GM13976 (cell line): ENCODE measurements around the gene NOS1AP.

Experiments
- DNase-seq: peaks from one replicate; pipeline ENCODE4 v3.0.0; 2012; ENCODE audit warnings: low spot score
- CTCF ChIP-seq: IDR thresholded peaks from 2 replicates; pipeline ENCODE4 v1.5.1; 2012; ENCODE audit warnings: borderline replicate concordance, mild to moderate bottlenecking; ENCODE audit not compliant: insufficient read depth; ENCODE audit errors: extremely low read depth, missing control alignments, control extremely low read depth
- in situ Hi-C: fragments of 300-500 bp; cut with MboI; formaldehyde crosslinking; loops from one replicate; pipeline ENCODE4 v1.12.0; 2022; ENCODE audit warnings: low sequenced_read_pairs, mixed read lengths, inconsistent platforms; ENCODE audit not compliant: unreplicated experiment

Gene NOS1AP

GRCh38 chr1:162397943-162398560 lies 328.6 kb downstream of the NOS1AP start:
- TF ChIP-seq CTCF = no peak
- in situ Hi-C loops = no loop called here
- no peak for DNase-seq

- DNase-seq = no peak
- in situ Hi-C loops = no loop called here
- TF ChIP-seq CTCF = no peak
Measured at GRCh38 chr1:162398999-162399580, 329.6 kb downstream of the NOS1AP start.

GRCh38 chr1:162400790-162401355 lies 331.4 kb downstream of the NOS1AP start:
- DNase-seq = no peak
- TF ChIP-seq CTCF = no peak
- in situ Hi-C loops = no loop called here

- in situ Hi-C loops = no loop called here
- DNase-seq = no peak
- TF ChIP-seq CTCF = no peak
Measured at GRCh38 chr1:162404550-162405160, 335.2 kb downstream of the NOS1AP start.

- in situ Hi-C loops = no loop called here
- no peak for DNase-seq
- no peak for TF ChIP-seq CTCF
Measured at GRCh38 chr1:162405800-162406199, 336.3 kb downstream of the NOS1AP start.

- in situ Hi-C loops = no loop called here
- no peak for TF ChIP-seq CTCF
Measured at GRCh38 chr1:162406811-162407210, 337.3 kb downstream of the NOS1AP start.

More at GRCh38 chr1:162406811-162407210, 337.3 kb downstream of the NOS1AP start:
- no peak for DNase-seq
